Glomerular visceral epithelial cell (primary cell): ENCODE measurements around the gene CMTM4.
A peak's percentile ranks its signal among the peaks of the same experiment; 100 is the strongest.
"Not testable (repeated sequence)": the region's sequence is repeated elsewhere in the genome, so short reads cannot be mapped to it uniquely, and the experiment has no call there.

Source experiments
- DNase-seq: peaks from one replicate; pipeline ENCODE4 v3.0.0-alpha.2; 2016; ENCODE audit errors: extremely low spot score

CMTM4 gene

DNA sequence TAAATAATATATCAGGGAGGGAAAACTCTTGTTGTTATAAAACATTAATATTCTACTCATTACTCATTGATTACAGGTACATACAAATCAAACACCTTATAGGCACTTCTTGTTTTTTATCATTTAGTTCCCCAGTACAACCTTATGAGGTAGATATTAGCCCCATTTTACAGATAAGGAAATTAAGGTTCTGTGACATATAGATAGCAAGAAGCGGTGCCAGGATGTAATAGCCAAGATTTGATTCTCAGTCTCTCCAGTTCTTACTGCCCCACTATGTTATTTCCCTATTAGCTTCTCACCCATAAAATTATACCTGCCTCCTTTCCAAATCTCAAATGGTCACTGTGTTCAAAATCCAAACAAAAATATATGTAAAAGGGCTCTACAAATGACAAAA is 55.2 kb downstream of the CMTM4 start:
- DNase-seq = no peak

DNA sequence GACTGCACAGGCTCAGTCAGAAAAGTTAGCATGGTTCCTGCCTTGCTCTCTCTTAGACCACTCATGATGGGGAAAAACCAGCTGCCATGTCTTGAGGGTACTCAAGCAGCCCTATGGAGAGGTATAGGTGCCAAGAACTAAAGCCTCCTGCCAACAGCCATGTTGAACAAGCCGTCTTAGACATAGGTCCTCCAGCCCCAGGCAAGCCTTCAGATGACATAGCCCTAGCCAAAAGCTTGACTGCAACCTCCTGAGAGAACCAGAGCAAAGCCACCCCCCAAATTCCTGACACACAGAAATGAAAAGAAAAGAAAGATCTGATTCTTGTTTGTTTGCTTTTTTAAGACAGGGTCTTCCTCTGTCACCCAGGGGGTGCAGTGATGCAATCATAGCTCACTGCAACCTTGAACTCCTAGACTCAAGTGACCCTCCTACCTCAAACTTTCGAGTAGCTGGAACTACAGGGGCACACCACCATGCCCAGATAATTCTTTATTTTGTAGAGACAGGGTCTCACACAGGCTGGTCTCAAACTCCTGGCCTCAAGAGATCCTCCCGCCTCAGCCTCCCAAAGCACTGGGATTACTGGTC is 55.7 kb downstream of the CMTM4 start:
- no peak for DNase-seq

DNA sequence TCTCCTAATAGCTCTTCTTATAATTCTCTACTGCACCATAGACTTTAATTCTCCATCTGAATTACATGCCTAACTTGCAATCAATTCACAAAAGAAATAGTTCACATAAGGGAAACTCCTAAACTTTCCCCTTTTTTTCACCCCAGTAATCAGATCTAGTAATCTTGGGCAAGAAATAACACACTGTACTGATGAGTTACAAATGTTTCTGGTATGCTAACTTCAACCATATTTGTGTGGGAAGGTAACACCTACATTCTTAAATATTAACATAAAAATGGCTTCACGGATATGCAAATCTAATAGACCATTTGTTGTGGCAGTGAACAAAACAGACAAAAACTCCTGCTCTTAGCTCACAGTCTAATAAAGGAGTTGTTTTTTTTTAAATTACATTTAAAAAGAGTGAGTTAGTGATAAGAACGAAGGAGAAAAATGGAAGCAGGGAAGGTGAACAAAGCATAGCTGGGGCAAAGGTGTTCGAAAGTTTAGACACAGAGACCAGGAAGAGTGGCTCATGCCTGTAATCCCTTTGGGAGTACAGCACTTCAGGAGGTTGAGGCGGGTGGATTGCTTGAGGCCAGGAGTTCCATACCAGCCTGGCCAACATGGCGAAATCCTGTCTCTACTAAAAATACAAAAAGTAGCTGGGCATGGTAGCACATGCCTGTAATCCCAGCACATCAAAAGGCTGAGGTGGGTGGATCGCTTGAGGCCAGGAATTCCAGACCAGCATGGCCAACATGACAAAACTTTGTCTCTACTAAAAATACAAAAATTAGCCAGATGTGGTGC is 57.3 kb downstream of the CMTM4 start:
- no peak for DNase-seq

DNA sequence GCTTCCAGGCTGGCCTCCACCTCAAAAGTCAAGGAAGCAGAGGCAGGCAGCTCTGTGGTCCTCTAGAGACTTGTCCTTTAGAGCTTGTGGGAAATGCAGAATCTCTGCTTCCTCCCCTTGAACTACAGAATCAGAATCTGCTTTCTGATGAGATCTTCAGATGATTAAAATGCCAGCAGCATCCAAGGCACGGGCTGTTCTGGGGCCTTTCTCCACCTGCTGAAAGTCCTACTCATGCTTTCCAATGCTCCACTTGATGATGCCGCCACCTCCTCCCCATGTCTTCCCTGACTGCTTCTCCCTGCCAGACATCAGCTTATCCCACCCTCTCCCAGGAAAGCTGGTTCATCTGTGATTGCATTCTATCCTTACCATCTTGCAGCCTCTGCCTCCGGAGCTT is 58.7 kb downstream of the CMTM4 start:
- no peak for DNase-seq

DNA sequence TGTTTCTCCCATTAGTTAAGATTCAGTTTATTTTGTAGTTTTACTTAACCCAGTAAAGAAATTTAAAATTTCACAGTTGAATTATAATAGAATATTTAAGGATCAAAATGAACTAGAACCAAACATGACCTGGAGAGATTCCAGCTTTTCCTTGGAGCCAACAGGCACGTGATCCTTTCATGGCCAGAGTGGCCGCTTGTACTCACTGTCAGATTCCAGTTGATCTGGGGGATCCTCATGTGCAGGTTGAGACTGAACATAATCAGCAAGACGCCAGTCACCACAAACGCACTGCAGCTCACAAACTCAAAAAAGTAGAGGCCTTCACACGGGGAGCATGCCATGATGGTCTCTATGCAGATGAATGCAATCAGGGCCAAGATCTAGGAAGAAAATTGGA is 60.3 kb downstream of the CMTM4 start:
- DNase-seq = no peak

DNA sequence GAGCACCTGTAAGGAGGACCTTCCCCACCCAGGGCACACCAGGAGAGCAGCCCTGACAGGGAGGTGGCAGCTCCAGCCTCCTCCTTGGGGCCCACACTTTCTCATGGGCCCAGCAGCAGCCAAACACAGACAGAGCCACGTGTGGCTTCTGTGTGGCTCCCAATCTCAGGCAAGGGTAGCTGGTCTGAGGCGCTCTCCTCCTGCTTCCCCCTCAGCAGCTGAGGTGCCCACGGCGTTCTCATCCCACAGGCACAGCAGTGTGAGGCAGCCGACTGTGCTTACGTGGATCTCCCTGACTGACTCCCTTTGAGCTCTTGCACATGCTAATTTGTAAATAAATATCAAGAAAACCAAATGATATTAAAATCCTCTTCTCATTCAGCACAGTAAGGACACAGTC is 61.1 kb downstream of the CMTM4 start:
- DNase-seq = no peak

DNA sequence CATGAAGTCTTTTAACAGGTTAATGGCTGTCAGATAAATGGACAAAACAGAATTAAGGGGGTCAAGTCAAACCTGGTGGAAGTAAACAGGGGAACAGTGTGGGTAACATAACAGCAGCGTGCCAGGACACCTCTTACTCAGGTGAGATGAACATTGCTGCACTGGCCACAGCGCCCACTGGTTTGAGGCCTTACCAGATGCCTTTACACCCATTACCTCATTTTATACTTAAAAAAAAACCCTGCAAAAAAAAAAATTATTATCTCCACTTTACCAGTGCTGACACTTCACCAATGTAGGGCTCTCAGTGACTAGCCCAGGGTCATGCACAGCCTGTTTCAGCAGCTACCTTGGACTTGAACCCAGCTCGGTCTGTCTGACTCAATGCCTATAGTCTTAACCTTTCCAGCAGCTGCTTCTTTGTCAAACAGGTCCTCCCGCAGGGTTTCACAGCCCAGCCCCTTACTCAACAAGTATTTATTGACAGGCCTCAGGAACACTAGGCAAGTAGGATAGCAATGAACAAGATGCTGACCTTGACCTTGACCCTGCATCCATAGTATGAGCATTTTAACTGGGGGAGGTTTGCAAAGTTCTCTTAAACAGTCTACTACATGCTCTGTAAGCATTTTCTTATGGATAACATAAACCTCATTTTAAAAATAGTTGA is 61.9 kb downstream of the CMTM4 start:
- DNase-seq = no peak

DNA sequence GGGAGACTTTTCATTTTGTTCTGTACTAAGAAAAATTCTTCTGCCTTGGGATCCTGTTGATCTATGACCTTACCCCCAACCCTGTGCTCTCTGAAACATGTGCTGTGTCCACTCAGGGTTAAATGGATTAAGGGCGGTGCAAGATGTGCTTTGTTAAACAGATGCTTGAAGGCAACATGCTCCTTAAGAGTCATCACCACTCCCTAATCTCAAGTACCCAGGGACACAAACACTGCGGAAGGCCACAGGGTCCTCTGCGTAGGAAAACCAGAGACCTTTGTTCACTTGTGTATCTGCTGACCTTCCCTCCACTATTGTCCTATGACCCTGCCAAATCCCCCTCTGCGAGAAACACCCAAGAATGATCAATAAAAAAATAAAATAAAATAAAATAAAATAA is 65.0 kb downstream of the CMTM4 start:
- not testable (repeated sequence) for DNase-seq

DNA sequence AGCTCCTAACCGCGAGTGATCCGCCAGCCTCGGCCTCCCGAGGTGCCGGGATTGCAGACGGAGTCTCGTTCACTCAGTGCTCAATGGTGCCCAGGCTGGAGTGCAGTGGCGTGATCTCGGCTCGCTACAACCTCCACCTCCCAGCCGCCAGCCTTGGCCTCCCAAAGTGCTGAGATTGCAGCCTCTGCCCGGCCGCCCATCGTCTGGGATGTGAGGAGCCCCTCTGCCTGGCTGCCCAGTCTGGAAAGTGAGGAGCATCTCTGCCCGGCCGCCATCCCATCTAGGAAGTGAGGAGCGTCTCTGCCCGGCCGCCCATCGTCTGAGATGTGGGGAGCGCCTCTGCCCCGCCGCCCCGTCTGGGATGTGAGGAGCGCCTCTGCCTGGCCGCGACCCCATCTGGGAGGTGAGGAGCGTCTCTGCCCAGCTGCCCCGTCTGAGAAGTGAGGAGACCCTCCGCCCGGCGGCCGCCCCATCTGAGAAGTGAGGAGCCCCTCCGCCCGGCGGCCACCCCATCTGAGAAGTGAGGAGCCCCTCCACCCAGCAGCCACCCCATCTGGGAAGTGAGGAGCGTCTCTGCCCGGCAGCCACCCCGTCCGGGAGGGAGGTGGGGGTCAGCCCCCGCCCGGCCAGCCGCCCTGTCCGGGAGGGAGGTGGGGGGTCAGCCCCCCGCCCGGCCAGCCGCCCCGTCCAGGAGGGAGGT is 65.8 kb downstream of the CMTM4 start:
- not testable (repeated sequence) for DNase-seq

DNA sequence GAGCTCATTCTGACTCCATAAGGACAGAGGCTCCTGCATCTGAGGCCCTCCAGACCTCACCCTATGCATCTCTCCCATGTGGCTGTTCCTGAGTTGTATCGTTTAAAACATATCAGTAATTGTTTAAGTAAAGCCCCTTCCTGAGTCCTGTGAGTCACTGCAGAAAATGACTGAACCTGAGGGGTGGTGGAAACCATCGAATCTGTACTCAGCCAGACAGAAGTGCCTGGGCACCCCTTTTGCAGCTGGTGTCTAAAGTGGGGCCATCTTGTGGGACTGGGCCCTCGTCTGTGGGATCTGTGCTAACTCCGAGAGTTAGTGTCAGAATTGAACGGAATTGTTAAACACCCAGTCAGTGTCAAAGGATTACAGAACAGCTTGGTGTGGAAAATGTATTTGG is 66.7 kb downstream of the CMTM4 start:
- no peak for DNase-seq

DNA sequence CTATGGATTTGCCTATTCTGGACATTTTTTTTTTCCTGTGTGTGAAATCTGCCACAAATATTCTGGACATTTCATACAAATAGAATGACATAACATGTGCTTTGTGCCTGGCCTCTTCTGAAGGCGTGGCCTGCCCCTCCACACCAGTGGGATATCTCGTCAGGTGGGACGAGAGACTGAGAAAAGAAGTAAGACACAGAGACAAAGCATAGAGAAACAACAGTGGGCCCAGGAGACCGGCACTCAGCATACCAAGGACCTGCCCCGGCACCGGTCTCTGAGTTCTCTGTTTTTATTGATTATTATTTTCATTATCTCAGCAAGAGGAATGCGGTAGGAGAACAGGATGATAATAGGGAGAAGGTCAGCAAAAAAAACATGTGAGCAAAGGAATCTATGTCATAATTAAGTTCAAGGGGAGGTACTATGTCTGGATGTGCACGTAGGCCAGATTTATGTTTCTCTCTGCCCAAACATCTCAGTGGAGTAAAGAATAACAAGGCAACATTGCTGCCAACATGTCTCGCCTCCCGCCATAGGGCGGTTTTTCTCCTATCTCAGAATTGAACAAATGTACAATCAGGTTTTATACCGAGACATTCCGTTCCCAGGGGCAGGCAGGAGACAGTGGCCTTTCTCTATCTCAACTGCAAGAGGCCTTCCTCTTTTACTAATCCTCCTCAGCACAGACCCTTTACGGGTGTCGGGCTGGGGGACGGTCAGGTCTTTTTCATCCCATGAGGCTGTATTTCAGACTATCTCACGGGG is 68.7 kb downstream of the CMTM4 start:
- not testable (repeated sequence) for DNase-seq

DNA sequence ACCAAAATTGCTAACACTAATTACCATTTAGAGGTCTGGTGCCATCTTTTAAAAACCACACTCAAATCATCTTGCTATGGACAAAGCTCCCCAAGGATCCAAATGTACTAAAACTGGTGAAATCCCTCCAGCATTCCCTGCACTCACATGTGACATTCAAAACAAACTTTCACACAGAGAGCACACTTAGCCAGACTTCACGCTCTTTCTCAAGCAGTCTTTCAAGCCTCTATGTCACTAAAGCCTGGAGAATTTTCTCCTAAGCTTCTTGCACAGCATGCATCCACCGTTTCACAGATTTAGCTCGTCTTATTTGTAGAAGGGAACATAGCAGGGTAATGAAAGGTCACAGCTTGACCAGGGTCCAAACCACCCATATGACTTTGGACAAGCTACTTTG is 72.8 kb downstream of the CMTM4 start:
- DNase-seq = no peak

DNA sequence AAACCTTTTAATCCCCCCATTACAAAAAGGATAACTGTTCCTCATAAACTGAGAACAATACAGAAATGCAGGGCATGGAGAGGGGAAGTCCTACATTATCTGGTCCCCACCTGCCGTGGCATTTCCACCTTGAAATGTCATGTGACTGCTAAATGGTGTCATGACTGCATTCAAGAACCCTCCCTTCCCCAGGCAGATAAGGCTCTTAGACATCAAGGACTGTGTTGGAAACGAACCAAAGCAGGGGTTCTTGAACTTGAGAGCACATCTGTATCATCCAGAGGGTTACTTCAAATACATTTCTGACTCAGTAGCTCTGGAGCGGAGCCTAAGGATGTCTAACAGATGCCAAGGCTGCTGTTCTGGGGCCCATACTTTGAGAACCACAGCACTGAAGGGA is 73.7 kb downstream of the CMTM4 start:
- no peak for DNase-seq

DNA sequence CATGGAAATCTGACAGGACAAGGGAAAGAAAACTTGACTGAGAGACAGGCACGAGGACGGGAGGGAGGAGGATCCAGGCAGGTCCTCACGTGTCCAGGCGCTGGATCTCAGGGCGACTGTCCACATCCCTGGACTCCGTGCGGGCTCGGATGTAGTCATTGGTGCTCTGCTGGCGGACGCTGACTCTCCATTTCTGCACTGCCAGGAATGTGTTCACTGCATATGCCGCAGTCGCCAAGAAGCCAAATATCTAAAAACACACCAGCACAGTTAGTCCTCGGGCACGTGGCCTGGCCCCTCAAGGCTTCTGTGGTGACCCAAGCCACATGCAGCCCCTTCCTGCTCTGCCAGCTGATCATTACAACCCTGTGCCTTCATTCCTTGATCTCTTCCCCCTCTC is 74.6 kb downstream of the CMTM4 start:
- DNase-seq = no peak

DNA sequence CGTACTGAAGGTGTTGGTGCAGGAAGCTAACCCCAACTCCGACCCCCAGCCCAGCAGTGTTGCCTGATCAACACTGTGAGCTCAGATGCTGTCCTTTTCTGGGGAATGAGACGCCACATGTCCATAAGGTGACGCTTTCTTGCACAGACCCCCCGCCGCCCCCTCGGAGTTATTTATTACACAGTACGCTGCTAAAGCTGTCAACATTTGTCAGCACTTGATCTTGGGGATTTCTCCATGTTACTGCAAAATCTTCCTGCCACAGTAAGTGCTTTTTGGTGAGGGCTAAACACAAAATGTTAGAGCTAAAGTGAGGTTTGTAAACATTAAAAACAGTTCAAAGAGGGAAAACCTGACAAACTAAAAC is 76.1 kb downstream of the CMTM4 start:
- DNase-seq = no peak

DNA sequence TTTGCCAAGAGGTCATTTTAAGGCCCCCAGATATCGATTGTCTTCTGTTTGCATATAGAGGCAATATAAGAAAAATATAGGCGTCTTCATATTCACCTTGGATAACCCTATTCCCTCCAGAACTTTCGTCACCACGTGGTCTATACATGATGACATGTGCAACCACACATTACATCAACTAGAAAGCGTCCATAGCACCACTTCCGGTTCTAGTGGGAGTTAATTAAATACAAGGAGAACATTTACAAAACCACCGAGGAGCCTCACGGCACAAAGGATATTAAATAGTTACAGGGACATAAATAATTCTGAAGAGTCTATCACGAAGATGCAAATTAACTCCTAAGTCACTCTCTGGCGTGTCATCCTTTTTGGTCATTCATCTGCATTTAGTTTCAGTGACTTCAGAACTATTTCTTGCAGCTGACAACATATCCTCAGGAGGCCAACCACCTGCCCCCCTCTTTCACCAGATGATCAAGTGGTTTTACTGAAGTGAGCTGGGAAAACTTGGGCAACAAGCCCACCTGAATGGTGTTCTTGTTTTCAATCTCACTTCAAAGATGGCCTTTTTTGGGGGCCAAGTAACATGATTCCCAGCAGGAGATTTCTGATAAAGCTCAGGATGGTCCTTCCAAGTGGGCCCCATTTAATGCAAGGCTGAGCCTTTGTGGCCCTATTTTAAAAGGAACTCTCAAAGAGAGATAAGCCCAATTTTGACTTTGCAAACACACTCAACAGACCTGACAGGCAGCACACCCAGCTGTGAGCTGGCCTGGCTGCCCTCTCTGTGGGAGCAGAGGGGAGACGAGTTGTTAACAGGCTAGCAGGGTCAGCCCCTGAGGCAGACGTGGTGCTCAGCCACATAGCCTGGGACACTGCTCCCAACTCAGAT is 76.8 kb downstream of the CMTM4 start:
- DNase-seq = peak; percentile 75

DNA sequence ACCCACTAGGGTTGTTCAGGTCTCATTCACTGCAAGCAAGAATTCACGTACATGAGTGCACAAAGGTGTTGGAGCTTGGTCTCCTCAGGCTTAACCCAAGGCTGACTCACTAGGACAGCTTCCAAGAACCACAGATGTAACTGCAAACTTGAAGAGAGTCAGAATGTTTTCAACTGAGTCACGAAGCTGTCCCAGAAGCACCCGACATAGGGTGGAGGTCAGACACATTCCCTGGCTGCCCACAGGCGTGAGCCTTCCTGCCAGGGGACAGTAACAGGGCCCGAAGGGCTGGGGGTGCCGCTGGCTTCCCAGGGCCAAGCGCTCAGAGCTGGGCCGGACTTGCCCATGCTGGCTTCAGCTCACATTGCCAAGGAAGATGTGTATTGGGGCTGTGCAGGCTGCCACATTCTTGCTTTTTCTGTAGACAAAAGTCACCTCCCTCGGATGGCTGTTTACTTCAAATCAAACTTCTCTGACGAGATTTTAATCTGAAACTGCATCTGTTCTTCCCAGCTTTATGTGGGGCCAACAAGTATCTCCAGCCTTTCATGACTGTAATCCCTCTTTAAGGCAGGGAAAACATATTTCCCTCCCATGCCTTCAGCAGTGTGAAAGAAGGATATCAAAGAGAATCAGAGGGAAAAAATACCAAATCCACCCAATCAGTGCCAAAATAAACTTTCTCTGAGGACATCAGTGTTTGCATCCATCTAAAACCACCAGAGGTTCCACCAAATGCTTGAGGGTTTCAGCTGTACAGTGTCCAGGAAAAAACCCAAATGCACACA is 77.8 kb downstream of the CMTM4 start:
- DNase-seq = peak; percentile 93

DNA sequence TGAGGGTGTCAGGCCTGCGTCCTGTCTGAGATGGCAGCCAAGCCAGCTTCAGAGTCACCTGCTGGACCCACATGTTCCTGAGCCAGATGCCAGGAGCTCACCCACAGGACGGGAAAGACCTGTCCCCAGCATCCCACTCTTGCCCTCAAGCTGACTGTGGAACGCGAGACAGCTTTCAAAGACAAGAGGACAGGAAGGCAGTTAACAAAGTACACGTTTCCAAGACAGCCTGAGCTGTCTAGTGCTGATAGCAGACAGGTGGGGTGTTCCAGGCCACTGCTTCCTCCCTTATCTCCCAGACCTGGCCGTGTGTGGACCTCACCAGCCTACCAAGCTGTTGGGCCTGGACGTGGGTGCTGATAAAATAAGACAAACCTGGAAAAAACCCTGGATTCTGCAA is 78.8 kb downstream of the CMTM4 start:
- no peak for DNase-seq

DNA sequence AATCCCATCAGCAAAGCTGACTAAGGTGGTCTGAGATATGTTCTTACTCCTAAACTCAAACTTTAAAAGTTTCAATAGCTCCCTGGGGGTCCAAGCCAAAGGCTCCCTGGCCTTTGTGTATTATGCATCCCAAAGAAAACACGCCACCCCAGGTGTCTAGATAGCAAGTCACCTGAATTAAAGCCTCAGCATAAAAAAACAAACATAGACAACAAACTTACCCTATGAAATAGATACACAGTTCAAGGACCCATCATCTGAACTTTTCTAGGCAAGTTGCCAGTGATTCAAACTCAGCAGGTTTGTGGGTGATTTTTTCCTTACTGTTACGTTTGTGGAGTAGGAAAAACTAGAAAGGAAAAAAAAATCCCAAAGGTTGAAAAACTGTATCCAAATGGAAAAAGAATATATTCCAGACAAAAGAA is 79.5 kb downstream of the CMTM4 start:
- no peak for DNase-seq

DNA sequence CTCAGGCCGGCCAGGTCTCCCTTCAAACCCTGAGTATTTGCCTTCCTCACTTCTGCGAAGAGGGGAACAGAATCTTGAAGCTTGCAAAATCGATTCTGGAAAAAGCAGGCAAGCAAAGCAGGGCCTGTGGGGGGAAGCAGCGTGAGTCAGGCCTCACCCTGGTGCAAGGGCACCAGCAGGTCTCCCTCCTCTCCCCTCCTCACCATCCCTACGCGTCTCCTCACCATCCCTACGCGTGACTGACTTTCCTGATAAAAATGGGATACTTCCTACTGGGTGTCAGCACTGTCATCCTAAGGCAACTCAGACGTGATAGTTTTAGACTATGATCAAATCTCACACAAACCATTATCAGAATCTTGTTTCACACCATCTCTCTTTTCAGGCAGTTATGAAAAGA is 80.0 kb downstream of the CMTM4 start:
- peak; percentile 22 for DNase-seq
